ENCODE data around the gene INAFM2. TPM values are rescaled to one million over a fixed set of nuclear protein-coding genes. Genes with fewer than 3 reads are reported as not detected.

Gene INAFM2
- total RNA-seq, 1 experiment from 2014 or later, result 25.4 TPM

DNA sequence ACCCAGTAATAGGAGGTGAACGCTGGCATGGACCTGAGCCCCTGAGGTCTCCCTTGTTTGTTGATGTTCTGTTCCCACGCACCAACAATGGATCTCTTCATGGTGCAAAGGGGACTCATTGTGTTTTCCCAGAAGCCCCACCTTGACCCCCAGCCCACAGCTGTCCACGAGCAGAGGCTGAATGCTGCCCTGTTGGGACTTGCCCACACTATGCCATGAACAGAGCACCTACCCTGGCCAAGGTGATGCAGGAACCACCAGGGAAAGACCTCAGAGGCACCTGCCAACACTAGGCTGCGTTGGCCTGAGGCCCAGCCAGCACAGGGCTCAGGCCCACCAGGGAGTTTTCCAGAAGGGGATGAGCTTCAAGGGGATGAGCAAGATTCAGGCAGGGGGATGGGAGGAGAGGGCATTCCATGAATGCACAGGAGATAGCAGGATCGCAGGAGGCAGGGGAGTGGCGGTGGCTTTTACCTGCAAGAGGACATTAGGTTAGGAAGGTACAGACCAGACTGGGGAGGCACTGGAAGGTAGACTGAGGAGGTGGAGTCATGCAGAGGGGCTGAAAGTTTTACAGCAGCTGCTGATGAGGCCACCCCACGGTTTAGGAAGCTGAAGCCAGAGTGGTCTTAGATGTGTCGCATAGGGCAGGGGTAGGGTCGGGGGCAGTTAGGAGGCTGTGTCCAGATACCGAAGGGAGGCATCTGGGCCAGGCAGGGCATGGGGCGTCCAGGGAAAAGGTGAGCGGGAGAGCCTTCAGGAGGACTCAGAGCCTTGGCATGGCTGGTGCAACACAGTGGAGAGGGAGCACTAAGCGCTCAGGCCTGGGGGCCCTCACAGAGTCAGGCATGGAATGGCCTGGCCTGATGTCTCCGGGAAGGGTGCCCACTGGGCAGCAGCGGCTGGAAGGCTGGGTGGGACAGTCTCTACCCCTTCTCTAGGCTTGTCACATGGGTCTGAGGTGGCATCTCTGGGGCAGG is 23.4 kb downstream of the INAFM2 start:
- H3K79me2 ChIP-seq (ENCODE audit: insufficient read depth, low read length), result no peaks in the 10 kb centered on the region
- H3K79me1 ChIP-seq (ENCODE audit: insufficient read depth, low read depth, low read length, poor library complexity, severe bottlenecking), result no peaks in the 10 kb centered on the region
- H2BK20ac ChIP-seq (ENCODE audit: low read depth, low read length, poor library complexity, severe bottlenecking), result no peak overlapping the region
- no peak overlapping the region for H2AK5ac ChIP-seq (ENCODE audit: insufficient read length, low read length)
- no peak overlapping the region for H2BK120ac ChIP-seq (ENCODE audit: low read depth, low read length, poor library complexity, severe bottlenecking)
- Mint-ChIP-seq H3K9me3 (no peaks in the 10 kb centered on the region), H3K36me3 (ENCODE audit: insufficient read depth in 1 of 3, low read depth in 3 of 3) (no peaks in the 10 kb centered on the region), H3K27ac (peak overlapping the region in 2 of 3 experiments; percentile 2 to 89; a peak in 3 of 7 replicates), H3K4me3 (no peak overlapping the region; a peak in 1 of 5 replicates), H3K4me1 (peaks cover 9 to 19% of the 10 kb centered on the region in 2 experiments), H3K27me3 (ENCODE audit: low read depth) (peaks cover 8% of the 10 kb centered on the region)
- no peaks in the 10 kb centered on the region for H3K23me2 ChIP-seq (ENCODE audit: insufficient read length, low read depth, low read length, poor library complexity, severe bottlenecking)
- TF ChIP-seq, protein P1, sequence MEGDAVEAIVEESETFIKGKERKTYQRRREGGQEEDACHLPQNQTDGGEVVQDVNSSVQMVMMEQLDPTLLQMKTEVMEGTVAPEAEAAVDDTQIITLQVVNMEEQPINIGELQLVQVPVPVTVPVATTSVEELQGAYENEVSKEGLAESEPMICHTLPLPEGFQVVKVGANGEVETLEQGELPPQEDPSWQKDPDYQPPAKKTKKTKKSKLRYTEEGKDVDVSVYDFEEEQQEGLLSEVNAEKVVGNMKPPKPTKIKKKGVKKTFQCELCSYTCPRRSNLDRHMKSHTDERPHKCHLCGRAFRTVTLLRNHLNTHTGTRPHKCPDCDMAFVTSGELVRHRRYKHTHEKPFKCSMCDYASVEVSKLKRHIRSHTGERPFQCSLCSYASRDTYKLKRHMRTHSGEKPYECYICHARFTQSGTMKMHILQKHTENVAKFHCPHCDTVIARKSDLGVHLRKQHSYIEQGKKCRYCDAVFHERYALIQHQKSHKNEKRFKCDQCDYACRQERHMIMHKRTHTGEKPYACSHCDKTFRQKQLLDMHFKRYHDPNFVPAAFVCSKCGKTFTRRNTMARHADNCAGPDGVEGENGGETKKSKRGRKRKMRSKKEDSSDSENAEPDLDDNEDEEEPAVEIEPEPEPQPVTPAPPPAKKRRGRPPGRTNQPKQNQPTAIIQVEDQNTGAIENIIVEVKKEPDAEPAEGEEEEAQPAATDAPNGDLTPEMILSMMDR (conservative IDR thresholded peaks at IDR 0.05), result no peak
- H3K14ac ChIP-seq (ENCODE audit: insufficient read depth, low read length), result no peak overlapping the region; the same call in 1 of the 2 replicates
- no CpG with 5 or more reads among the region's 15 CpGs for WGBS (ENCODE audit: extremely low coverage, insufficient read length, low lambda C conversion rate)
- no peak overlapping the region for H4K5ac ChIP-seq (ENCODE audit: insufficient read length, low read depth, low read length)
- H3K4ac ChIP-seq (ENCODE audit: low read depth, low read length), result no peak overlapping the region
- H3K56ac ChIP-seq (ENCODE audit: insufficient read length, low read depth, low read length), result no peak overlapping the region
- H3K23ac ChIP-seq (ENCODE audit: insufficient read length, low read depth, low read length), result no peak overlapping the region
- no peaks in the 10 kb centered on the region for H3K9me3 ChIP-seq (ENCODE audit: control insufficient read depth, low read depth, low read length)
- H2BK5ac ChIP-seq (ENCODE audit: insufficient read length, low read length), result no peak overlapping the region
- H2BK12ac ChIP-seq (ENCODE audit: insufficient read length, low read depth, low read length), result no peak overlapping the region
- no peak overlapping the region for H2AFZ ChIP-seq (ENCODE audit: low read length)
- H3K9ac ChIP-seq (ENCODE audit: extremely low read depth, insufficient read length, low read length), result no peak overlapping the region
- no peak overlapping the region for H4K8ac ChIP-seq (replicated peaks; ENCODE audit: insufficient read length, low read depth, low read length)
- no peak overlapping the region for H3K18ac ChIP-seq (ENCODE audit: insufficient read length, low read depth, low read length)
- H3K4me1 ChIP-seq (ENCODE audit: insufficient read depth, low read length), result no peaks in the 10 kb centered on the region
- H2BK15ac ChIP-seq (ENCODE audit: low read depth, low read length), result no peak overlapping the region
- H3K27ac ChIP-seq (ENCODE audit: insufficient read length, low read depth, low read length), result no peak overlapping the region
- no peak overlapping the region for H3T11ph ChIP-seq (ENCODE audit: low read length)
- H3K27me3 ChIP-seq (ENCODE audit: insufficient read depth, low read length), result no peaks in the 10 kb centered on the region
- no peak for DNase-seq
- H3K4me2 ChIP-seq (ENCODE audit: insufficient read depth, insufficient read length, low read length), result no peak overlapping the region
- H4K91ac ChIP-seq (ENCODE audit: insufficient read length, low read depth, low read length), result no peak overlapping the region
- no peaks in the 10 kb centered on the region for H4K20me1 ChIP-seq (ENCODE audit: control insufficient read depth, insufficient read depth, insufficient read length)
